M059J (cell line): Measurements from ENCODE around the gene CACNA2D2. TPM values are rescaled to one million over a fixed set of nuclear protein-coding genes. Genes with fewer than 3 reads are reported as not detected.
A peak's percentile ranks its signal among the peaks of the same experiment; 100 is the strongest.

Experiments
- DNase-seq: peaks from one replicate; pipeline ENCODE4 v3.0.0-alpha.2; 2012; ENCODE audit warnings: low read depth
- total RNA-seq: library from RNA; depleted of rRNA; stranded (reverse); fragments of >200 nt; shearing (Covaris generic); gene quantifications from 2 replicates; pipeline ENCODE4 v1.2.3, GENCODE V29; 2014

CACNA2D2 gene
- total RNA-seq, 1 experiment from 2014 or later, result not detected

- no peak for DNase-seq
Observed at GRCh38 chr3:50327129-50327528, 176.3 kb downstream of the CACNA2D2 start.

DNA sequence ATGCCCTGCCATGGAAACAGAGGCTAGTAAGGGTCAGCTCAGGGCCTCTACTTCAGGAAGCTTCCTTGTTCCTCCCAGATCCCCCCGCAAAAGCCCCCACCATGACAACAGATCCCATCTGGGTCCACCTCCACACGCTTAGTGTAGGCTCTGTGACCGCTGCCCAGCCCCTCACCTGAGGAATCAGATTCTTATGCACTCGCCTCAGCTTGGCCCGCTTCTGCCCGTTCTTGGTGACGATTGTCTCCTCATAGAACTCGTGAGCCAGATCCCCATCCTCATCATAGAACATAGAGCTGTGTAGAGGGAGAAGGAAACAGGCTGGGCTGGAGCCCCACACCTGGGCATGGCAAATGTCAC lies 177.3 kb downstream of the CACNA2D2 start:
- DNase-seq, result no peak

- DNase-seq, result no peak
Observed at GRCh38 chr3:50325497-50326181, 177.8 kb downstream of the CACNA2D2 start.

DNA sequence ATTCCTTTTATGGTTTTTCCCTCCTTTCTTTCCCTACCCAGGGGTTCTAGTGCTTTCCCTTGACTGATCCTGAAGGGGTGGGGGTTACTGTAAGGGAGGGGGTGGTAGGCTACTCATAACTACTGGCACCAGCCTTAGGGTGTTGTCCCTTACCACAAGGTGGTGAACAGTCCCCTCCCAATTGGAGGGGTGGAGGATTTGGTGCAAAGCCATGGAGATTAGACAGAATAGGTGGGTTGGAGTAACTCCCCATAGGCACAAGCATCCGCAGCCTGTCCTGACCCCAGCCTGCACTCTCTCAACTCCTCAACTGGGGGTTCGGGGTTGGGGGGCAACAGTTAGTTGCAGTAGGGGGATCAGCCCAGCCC lies 178.3 kb downstream of the CACNA2D2 start:
- no peak for DNase-seq

DNA sequence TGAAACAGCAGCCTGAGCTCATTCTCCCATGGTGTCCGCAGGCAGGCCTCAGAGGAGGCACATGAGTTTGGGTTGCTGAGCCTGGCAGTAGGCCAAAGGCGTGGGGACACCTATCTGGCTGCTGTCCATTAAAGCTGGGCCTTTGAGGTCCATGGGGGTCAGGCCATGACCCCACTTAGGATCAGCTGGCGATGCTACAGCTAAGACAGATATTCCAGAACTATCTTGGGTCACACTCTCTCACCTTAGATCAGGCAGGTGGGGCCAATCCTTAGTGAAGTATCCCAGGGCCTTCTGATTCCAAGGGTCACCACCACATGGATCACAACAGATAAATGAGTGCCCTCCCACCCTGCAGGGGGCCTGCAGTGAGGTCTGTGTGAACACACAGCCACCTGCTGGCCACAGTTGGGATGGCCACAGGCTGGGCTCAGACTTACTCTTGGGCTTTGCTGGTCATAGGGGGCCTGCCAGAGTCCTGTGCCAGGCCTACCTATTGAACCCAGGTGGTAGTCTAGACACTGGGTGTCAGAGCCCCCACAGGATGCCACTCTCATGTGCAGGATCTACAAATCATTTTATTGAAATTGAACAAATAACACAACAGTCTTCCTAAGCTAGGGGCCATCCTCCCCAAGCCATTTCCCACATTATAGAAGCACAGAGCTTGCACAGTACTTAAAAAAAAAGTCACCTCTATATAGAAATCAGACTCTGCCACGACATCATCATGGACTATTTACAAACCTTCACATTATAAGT lies 178.9 kb downstream of the CACNA2D2 start:
- peak; percentile 49 for DNase-seq

- DNase-seq, result no peak
Observed at GRCh38 chr3:50323614-50324199, 179.7 kb downstream of the CACNA2D2 start.

DNA sequence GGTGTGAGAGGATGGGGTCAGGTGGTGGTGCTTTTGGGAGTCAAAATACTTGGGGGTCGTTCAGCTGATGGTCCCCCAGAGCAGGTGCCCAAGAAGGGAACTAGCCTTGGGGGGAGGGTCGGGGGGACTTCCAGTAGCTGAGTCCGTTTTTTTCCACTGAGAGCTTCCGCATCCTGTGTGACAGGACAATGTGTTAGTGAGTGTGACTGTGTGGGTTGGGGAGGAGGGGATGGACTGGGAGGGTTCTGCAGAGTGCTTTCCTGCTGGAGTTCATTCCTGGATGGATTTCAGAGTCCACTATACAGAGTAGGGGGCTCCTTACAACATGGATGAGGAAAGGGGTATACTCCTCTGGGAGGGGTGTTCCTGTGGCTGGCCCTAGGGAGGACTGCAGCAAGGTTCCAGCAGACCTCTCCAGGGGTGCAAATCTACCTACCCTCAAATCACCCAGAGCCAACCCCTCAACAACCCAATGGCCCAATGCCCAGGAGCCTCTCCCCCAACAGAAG lies 180.3 kb downstream of the CACNA2D2 start:
- no peak for DNase-seq

DNA sequence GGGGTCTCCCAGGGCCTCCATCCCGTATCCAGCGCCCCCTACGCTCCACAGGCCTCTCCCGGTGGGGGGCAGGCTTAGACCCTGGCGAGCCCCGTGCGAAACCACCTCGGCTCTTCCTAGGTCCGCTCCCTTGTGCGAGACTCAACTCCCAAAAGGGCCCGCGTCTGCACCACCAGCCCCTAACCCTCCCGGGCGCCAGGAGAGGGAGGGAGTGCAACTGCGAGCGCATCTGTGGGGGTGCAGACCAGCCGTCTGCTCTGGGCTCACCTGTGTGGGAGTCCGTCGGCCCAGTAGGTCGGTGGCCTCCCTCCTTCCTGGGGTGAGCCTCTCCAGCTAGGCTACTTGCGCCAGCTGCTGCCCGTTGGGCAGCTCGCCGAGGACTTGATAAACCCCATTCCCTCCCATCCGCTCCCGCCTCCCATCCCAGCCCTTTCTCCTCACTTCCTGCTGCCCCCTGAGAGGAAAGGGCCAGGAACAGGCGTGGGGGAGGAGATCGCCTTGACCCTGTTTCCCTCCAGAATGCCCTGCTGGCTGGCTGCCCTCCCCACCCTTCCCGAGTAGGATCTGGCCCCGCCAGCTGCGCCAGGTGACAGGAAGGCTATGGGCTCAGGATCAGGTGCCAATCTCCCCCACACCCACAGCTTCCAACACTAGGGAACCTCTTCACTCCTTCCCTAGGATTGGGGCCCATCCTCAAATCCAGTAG lies 180.9 kb downstream of the CACNA2D2 start, which contains the start of gene HYAL2:
Gene HYAL2 (minus strand): TSS at position 360 of the 706 bp plus-strand sequence. CDS start 2,256 bp downstream, outside the sequence.
- DNase-seq, result no peak

GRCh38 chr3:50322115-50322385 lies 181.4 kb downstream of the CACNA2D2 start:
- DNase-seq, result no peak

DNA sequence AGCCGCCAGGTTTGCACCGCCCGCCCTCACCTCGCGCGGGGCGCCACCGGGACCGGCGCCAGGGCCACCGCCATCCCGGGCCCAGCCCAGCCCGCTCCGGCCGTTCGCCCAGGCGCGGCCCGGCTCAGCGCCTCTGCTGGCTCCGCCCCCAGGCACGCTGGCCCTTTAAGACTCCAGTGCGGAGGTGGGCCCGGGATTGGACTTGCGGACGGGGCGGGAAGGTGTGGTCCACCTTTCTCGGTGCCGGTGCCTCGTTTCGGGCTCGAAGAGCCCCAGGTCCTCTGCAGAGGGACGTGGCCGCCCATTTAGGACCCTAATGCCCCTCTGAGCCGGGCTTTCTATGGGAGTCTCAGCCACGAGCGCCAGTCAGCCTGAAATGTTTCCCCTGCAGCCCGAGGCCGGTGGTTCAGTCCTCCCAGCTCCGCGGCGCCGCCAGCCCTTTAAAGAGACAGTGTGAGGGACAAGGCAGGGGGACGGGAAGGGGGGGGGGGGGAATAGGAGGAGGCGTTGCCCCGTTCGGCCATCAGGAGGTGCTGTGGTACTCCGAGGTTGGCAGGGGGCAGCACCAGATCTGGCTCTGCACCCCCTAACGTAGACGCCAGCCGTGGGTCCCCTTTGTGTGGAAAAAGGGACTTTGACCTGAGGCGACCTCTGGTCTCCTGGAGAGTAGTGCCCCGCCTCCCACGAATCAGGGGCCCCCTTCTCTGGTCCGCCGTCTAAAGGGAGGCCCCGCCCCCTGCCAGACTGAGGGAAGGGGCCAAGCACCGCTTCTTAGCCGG lies 181.9 kb downstream of the CACNA2D2 start:
- peak; percentile 83 for DNase-seq

DNA sequence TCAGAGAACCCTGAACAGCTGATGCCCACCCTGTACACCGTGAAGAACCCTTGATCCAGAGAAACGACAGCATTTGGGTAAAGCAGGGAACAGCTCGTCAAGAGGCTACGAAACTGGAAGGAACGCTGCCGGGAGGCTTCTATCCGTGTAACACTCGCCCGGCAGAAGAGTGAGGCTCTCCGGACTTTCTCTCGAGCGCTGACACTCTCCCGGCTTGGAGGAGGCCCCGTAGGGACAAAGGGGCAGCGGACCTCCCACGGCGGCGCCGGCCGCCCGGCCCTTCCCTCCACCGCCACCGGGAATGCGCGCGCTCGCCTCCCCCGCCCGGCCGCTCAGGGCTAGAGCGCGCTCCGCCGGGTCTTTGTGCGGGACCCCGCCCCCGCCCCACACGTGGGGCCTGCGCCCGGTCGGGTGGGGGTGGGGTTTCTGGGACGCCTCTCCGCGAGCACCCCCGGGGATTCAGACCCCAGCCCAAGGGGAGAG lies 182.5 kb downstream of the CACNA2D2 start:
- DNase-seq, result peak; percentile 58

DNA sequence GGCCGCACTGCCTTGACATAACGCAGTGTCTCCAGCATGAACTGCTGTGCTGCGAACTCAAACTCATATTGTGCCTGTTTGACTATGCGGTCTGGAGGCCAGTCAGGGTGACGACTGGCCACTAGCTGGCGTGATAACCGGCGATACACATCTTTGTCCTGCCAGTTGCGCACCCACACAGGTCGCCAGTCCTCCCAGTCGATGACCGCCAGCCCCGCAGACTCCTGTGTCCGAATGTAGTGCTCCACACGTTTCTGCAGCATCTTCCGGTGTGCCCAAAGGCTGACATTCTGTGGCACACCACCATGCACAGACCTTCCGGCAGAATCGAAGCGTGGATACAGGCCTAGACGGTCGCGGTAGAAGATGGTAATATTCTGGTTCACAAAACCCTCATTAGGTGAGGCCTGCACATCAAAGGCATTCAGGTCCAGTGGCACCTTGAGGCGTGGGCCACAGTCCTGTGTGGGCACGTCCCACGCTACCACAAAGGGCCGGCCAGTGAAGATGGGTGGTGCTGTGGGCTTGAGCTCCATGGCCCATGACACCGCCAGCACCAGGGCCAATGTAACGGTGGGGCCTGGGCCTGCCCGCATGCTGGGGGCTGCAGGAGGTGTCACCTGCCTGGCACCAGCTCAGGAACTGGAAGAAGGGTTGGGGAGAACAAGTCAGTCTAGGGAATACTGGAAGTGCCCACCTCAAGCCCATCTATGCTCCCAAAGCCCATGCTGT lies 183.4 kb downstream of the CACNA2D2 start:
- DNase-seq, result no peak

DNA sequence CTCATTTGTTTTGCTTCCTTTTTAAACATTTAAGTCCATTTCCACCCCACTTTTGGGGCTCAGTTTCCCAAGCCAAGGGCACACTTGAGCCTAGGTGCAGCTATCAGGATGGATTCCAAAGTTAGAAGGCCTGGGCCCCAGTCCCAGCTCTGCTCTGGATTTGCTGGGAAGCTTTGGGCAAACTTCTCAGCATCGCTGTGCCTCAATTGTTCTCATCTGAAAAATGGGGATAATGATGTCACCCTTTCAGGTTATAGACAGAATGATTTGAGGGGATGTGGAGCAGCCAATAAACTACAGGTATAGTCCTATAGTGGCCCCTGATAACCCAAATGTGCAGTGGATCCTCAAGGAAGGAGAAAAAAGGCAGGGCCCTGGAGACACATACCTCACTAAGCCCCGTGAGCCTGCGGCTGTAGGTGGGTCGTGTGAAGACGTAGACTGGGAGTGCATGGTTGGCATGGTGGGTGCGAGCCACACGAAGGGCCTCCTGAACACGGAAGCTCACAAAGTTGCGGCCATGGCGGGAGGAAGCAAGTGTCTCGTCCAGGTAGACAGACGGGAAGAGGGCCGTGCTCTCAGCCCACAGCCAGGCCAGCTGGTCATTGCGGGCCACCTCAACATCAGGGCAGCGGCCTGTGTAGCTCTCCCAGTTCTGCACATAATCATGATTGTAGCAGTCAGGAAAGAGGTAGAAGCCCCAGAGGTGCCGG lies 184.1 kb downstream of the CACNA2D2 start:
- no peak for DNase-seq

GRCh38 chr3:50318615-50319014 lies 184.8 kb downstream of the CACNA2D2 start:
- DNase-seq, result no peak

DNA sequence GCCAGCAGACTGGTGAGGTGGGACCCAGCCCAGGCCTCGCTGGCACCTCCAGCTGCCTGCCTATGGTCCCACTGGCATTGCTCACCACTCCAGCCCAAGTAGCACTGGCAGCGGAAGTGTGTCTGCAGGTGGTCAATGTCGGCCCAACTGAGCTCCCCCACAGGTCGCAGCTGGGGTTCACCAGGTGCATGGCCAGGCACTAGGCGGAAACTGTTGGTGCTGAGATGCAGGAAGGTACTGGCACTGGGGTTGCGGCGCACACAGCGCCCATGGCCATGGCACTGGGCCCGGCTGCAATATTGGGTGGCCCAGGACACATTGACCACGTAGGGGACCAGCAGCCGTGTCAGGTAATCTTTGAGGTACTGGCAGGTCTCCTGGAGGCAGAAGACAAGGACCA lies 185.3 kb downstream of the CACNA2D2 start:
- DNase-seq, result no peak

- DNase-seq, result no peak
Observed at GRCh38 chr3:50317300-50317699, 186.1 kb downstream of the CACNA2D2 start.

GRCh38 chr3:50316657-50317242 lies 186.7 kb downstream of the CACNA2D2 start:
- DNase-seq, result peak; percentile 67

DNA sequence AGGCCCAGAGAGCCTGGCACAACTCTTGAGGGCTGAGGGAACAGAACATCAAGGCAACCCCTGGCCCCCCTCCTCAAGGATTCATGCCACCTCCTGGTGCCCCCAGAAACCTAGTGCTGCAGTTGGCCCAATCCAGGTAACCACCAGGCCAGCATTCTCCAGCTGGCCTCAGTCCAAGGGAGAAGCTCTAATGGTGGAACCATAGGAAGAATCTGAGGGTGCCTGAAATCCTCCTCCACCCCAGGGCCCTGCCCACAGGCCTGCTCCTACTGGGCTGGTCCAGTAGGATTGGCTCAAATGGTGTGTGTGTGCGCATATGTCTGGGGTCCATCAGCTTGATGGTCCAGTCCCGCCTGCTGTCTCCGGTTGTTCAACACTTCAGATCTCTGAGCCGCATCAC lies 188.6 kb downstream of the CACNA2D2 start:
- DNase-seq, result no peak

GRCh38 chr3:50314342-50314741 lies 189.1 kb downstream of the CACNA2D2 start:
- DNase-seq, result no peak
